ENCODE results near the gene GALNT18. TPM values are rescaled to one million over a fixed set of nuclear protein-coding genes. Genes with fewer than 3 reads are reported as not detected.

The GALNT18 gene
- total and polyA plus RNA-seq, 3 experiments from 2014 or later = 1.3 TPM; not detected in 1

DNA sequence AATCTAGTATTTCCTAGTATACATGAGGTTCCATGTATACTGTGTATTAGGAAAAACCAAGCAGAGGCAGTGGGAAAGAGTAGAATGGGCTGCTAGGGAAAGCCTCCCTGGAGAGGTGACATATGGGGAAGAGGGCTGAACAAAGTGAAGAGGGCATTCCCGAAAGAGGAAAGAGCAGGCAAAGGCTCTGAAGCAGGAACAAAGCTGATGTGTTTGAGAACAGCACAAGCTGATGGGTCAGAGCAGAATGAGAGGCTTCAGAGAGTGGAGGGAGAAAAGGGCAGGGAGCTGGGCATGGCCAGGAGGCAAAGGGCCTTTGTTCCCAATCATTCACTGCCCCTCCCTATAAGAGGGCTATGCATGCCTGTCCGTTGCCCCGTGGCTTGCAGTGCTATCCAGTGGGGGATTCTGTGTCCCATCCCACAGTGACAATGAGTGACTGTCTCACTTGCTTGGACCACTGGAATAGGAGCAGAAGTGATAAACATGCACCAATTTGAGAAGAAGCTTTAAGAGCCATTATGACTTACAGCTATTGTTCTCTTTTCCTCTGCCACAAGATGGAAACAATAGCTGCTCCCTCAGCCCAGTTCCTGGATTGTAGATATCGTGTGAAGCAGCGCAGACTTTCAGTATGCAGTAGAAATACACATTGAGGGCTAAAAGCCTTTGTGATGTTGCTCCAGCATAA lies 39.6 kb downstream of the GALNT18 start:
- CTCF ChIA-PET = no interaction called here
- H3K4me3 Mint-ChIP-seq = no peak overlapping the region
- POLR2A ChIA-PET = no interaction called here

DNA sequence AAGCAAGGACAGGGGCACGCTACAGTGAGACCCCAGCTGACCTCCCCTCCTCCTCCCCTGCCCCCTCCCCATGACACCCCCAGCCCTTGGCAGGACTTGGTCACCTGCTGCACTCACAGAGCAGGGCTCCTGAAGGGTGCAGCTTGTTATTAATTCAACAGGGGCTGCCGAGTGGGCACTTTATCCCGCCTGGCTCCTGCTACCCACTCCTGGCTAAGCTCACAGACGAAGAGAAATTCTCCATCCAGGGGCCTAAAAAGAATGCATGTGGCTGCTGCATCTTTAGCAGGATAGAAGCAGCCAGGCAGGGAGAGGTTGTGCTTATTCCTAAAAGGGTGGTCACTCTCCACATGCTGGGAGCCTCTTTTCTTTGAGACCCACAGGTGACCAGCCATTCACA lies 40.3 kb downstream of the GALNT18 start:
- Mint-ChIP-seq H3K4me3 (no peak overlapping the region), H3K9me3 (no peaks in the 10 kb centered on the region), H3K27ac (no peak overlapping the region), H3K4me1 (no peaks in the 10 kb centered on the region), H3K36me3 (no peaks in the 10 kb centered on the region), H3K27me3 (peaks cover 1 to 3% of the 10 kb centered on the region in 2 donors)
- H3K36me3 ChIP-seq (ENCODE audit: insufficient read depth, low read length) = no peaks in the 10 kb centered on the region
- no peaks in the 10 kb centered on the region for H3K4me1 ChIP-seq (ENCODE audit: insufficient read depth, low read length)
- ChIA-PET CTCF (no interaction called here), POLR2A (no interaction called here)
- no peaks in the 10 kb centered on the region for H3K27me3 ChIP-seq (ENCODE audit: insufficient read depth, low read length, poor library complexity, severe bottlenecking)
- H3K27ac ChIP-seq (ENCODE audit: low read depth, low read length) = no peak overlapping the region
- no peaks in the 10 kb centered on the region for H3K9me3 ChIP-seq (ENCODE audit: low read length)
- no peak overlapping the region for H3K4me3 ChIP-seq (ENCODE audit: low read length)
- no peak for DNase-seq

More for the DNA sequence above, 39.6 kb downstream of the GALNT18 start:
- Histone ChIP-seq H3K27me3 (ENCODE audit: insufficient read depth, low read length, poor library complexity, severe bottlenecking) (no peaks in the 10 kb centered on the region), H3K27ac (ENCODE audit: low read depth, low read length) (no peak overlapping the region), H3K4me1 (ENCODE audit: insufficient read depth, low read length) (no peaks in the 10 kb centered on the region), H3K4me3 (ENCODE audit: low read length) (no peak overlapping the region), H3K9me3 (ENCODE audit: low read length) (no peaks in the 10 kb centered on the region), H3K36me3 (ENCODE audit: insufficient read depth, low read length) (no peaks in the 10 kb centered on the region)
- Mint-ChIP-seq H3K27me3 (peaks cover 1 to 3% of the 10 kb centered on the region in 2 donors), H3K9me3 (no peaks in the 10 kb centered on the region), H3K36me3 (no peaks in the 10 kb centered on the region), H3K27ac (no peak overlapping the region), H3K4me1 (no peaks in the 10 kb centered on the region)
- no peak for DNase-seq

DNA sequence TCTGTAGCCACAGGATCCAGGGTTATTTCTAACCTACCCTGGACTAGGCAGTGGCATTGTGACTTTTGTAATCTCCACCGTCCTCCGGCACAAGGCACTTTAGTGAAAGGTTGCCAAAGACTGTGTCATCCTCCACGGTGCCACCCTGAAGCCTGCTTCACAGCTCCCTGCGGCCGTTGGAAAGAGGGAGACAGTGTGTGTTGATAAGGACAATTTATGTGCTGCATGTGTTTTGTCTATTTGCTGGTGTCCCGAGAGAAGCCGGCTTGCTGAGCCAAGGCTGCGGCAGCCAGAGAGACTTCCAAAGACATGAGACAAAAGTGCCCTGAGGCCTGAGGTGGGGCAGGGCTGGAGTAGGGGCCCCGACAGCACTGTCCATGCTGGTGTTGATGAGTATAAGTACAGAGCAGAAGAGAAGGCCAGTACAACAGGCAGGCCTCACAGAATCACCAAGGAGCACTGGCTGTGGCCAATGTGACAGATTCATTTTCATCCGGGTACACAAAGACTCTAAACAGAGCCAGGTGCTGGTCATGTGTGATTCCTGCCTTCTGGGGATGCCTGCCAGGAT lies 40.9 kb downstream of the GALNT18 start:
- no peaks in the 10 kb centered on the region for H3K9me3 ChIP-seq (ENCODE audit: low read length)
- POLR2A ChIA-PET = no interaction called here
- no peak for DNase-seq
- H3K27me3 Mint-ChIP-seq = peaks cover 1 to 3% of the 10 kb centered on the region in 2 donors
- no peaks in the 10 kb centered on the region for H3K4me1 Mint-ChIP-seq
- no peaks in the 10 kb centered on the region for H3K9me3 Mint-ChIP-seq
- H3K4me3 Mint-ChIP-seq = no peak overlapping the region
- CTCF ChIA-PET = no interaction called here
- H3K4me3 ChIP-seq (ENCODE audit: low read length) = no peak overlapping the region
- H3K36me3 Mint-ChIP-seq = no peaks in the 10 kb centered on the region
- H3K4me1 ChIP-seq (ENCODE audit: insufficient read depth, low read length) = no peaks in the 10 kb centered on the region
- no peaks in the 10 kb centered on the region for H3K27me3 ChIP-seq (ENCODE audit: insufficient read depth, low read length, poor library complexity, severe bottlenecking)
- no peak overlapping the region for H3K27ac ChIP-seq (ENCODE audit: low read depth, low read length)
- no peak overlapping the region for H3K27ac Mint-ChIP-seq
- H3K36me3 ChIP-seq (ENCODE audit: insufficient read depth, low read length) = no peaks in the 10 kb centered on the region

DNA sequence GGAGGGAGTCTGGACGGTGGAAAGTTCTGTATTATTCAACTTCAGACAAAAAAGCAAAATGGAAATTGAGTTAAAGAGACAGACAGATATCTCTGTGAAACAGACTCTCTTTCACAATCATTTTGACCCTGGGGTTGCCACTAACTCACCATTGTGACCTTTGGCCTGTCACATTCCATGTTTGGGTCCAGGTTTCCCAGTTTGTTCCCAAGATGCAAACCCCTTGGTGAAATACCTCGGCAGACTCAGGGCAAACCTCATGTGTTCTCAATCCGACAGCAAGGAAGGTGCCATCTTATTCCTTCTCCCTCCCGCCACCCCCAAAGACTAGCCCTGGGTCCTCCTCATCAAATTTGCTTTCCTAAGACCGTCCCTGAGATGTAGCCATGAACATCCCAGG lies 41.8 kb downstream of the GALNT18 start:
- peaks cover 3% of the 10 kb centered on the region in 2 donors for H3K27me3 Mint-ChIP-seq
- H3K4me3 Mint-ChIP-seq = no peak overlapping the region
- no peak overlapping the region for H3K27ac Mint-ChIP-seq
- Histone ChIP-seq H3K4me1 (ENCODE audit: insufficient read depth, low read length) (no peaks in the 10 kb centered on the region), H3K4me3 (ENCODE audit: low read length) (no peak overlapping the region), H3K36me3 (ENCODE audit: insufficient read depth, low read length) (no peaks in the 10 kb centered on the region), H3K27ac (ENCODE audit: low read depth, low read length) (no peak overlapping the region), H3K27me3 (ENCODE audit: insufficient read depth, low read length, poor library complexity, severe bottlenecking) (no peaks in the 10 kb centered on the region), H3K9me3 (ENCODE audit: low read length) (no peaks in the 10 kb centered on the region)
- ChIA-PET POLR2A (no interaction called here), CTCF (no interaction called here)
- no peaks in the 10 kb centered on the region for H3K4me1 Mint-ChIP-seq
- DNase-seq = no peak
- no peaks in the 10 kb centered on the region for H3K9me3 Mint-ChIP-seq
- H3K36me3 Mint-ChIP-seq = no peaks in the 10 kb centered on the region

DNA sequence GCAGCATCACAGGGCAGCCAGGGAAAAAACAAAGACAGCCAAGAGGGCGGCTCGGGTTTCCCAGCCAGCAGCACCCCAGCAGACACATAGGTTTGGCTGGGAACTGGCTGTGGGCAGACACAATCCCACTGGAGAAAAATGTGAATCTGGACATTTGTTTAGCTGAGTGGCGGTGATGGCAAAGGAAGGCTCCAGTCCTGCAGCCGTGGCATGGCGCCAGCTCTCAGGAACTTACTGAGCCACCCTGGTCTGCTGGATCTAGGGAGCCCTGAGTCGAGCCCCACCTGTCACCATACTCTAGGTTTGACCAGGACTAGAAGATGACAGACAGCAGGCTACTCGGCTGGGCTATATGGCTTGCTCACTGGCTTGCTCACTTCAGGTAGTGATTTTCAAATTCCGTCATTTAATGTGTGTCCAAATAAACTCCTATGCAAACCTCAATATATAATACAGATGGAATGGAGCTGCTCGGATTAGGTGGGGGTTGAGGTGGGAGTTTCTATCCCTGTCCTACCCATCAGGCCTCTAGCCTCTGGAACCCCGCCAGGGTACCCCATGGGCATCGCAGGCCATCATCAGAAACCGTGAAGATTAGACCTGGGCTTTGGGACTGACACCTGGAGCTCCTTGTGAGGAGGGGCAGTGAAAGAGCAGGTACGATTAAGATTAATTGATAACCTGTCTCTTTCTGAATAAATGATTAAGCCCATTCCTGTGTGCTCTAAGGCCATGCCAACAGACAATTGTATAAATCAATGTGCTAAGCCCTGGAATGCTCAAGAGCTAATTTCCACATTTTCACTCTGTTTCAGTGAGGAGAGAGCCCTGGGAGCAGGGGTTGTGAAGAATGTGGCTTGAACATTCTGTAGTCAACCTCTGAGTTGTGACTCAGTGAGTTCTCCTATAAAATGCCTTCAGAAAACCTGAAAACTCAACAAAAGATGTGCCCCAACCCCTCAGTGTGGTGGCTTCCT lies 42.5 kb downstream of the GALNT18 start:
- DNase-seq = no peak
- Histone ChIP-seq H3K4me1 (ENCODE audit: insufficient read depth, low read length) (no peaks in the 10 kb centered on the region), H3K27ac (ENCODE audit: low read depth, low read length) (no peak overlapping the region), H3K27me3 (ENCODE audit: insufficient read depth, low read length, poor library complexity, severe bottlenecking) (no peaks in the 10 kb centered on the region), H3K4me3 (ENCODE audit: low read length) (no peak overlapping the region), H3K9me3 (ENCODE audit: low read length) (no peaks in the 10 kb centered on the region), H3K36me3 (ENCODE audit: insufficient read depth, low read length) (no peaks in the 10 kb centered on the region)
- Mint-ChIP-seq H3K4me1 (no peaks in the 10 kb centered on the region), H3K4me3 (no peak overlapping the region), H3K27me3 (peaks cover 3% of the 10 kb centered on the region in 2 donors), H3K9me3 (no peaks in the 10 kb centered on the region), H3K36me3 (no peaks in the 10 kb centered on the region), H3K27ac (no peak overlapping the region)
- POLR2A ChIA-PET = no interaction called here
- CTCF ChIA-PET = no interaction called here

DNA sequence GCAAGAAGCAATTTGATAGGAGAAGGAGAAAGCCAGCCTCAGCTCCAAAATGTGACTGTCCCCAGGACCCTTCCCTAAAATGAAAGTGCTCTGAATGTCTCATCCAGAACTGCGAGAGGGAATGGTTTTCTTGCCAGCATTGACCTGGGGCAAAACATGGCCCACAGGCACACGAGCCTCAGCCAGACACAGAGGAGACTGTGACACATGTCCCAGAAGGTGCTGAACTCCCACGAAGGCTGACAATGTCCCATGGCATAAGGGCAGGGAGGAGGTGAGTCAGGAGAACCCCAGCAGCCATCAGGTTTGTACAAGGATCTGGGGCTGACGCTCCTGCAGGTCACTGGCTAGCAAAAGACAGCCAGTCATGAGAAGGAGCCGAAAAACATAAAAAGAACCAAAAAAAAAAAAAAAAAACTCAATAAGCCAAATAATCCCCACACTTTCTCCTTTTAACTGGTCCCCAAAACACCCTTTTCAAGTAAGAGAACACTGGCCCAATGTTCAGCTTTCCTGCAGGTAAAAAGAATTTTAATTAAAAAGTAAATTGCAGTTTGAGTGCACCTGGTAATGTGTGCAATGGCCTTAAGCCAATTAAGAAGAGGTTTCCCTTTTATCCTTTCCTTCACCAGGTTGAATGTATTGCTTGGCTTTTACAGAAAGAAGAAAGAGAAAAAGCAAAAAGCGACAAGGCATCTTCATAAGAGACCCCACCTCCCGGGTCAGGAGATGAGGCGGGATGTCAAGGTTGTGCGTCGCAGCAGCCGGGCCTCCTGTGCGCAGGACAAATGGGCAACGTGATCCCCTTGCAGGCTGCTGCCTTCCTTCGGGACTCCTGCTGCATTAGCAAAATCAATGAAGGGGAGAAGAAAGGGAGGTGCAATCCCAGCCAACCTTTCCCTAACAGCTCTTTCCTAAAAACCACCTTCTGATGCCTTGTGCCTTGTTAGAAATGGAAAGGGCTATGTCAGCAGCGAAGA lies 43.6 kb downstream of the GALNT18 start:
- Histone ChIP-seq H3K4me3 (ENCODE audit: low read length) (no peak overlapping the region), H3K9me3 (ENCODE audit: low read length) (no peaks in the 10 kb centered on the region), H3K27me3 (ENCODE audit: insufficient read depth, low read length, poor library complexity, severe bottlenecking) (no peaks in the 10 kb centered on the region), H3K36me3 (ENCODE audit: insufficient read depth, low read length) (no peaks in the 10 kb centered on the region), H3K4me1 (ENCODE audit: insufficient read depth, low read length) (no peaks in the 10 kb centered on the region), H3K27ac (ENCODE audit: low read depth, low read length) (no peak overlapping the region)
- DNase-seq = no peak
- Mint-ChIP-seq H3K27me3 (peaks cover 3 to 4% of the 10 kb centered on the region in 2 donors), H3K4me1 (no peaks in the 10 kb centered on the region), H3K9me3 (no peaks in the 10 kb centered on the region), H3K4me3 (no peak overlapping the region), H3K36me3 (no peaks in the 10 kb centered on the region), H3K27ac (no peak overlapping the region)
- ChIA-PET POLR2A (no interaction called here), CTCF (no interaction called here)

DNA sequence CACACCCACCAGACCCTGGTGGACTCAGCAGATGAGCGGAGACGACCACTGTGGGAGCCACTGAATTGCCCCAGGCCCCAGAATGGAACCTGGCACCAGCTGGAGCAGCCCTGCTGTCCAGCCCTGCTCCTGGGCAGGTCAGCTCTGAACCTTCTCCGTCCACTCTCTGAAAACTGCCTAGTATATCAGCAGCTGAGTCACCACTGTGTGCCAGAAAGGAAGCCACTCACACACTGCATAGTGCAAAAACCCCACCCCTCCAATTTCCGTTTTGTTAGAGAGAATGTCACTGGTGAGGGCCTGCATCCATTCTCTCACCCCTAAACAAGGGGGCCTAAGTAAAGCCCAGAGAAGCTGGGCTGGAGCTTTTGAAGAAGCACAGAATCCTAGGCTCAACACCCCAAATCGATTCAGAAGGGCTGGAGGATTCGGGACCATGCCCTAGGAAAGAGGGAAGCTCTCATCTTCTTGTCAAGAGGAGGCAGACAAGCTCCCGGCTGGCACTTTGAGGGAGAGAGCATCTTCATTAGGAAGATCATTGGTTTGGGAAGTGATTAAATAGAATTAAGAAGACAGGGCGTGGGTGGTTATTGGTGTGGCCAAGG lies 44.5 kb downstream of the GALNT18 start:
- no peaks in the 10 kb centered on the region for H3K36me3 ChIP-seq (ENCODE audit: insufficient read depth, low read length)
- H3K4me1 ChIP-seq (ENCODE audit: insufficient read depth, low read length) = no peaks in the 10 kb centered on the region
- H3K27me3 Mint-ChIP-seq = peaks cover under 1 to 3% of the 10 kb centered on the region in 2 donors
- ChIA-PET CTCF (no interaction called here), POLR2A (no interaction called here)
- H3K9me3 Mint-ChIP-seq = no peaks in the 10 kb centered on the region
- H3K27ac ChIP-seq (ENCODE audit: low read depth, low read length) = no peak overlapping the region
- H3K27ac Mint-ChIP-seq = peak overlapping the region in 1 of 8 donors; percentile 14
- no peaks in the 10 kb centered on the region for H3K36me3 Mint-ChIP-seq
- DNase-seq = no peak
- no peaks in the 10 kb centered on the region for H3K9me3 ChIP-seq (ENCODE audit: low read length)
- no peak overlapping the region for H3K4me3 Mint-ChIP-seq
- no peaks in the 10 kb centered on the region for H3K27me3 ChIP-seq (ENCODE audit: insufficient read depth, low read length, poor library complexity, severe bottlenecking)
- H3K4me3 ChIP-seq (ENCODE audit: low read length) = no peak overlapping the region
- no peaks in the 10 kb centered on the region for H3K4me1 Mint-ChIP-seq
